ENCODE measurements around the gene SDHA.

The SDHA gene

DNA sequence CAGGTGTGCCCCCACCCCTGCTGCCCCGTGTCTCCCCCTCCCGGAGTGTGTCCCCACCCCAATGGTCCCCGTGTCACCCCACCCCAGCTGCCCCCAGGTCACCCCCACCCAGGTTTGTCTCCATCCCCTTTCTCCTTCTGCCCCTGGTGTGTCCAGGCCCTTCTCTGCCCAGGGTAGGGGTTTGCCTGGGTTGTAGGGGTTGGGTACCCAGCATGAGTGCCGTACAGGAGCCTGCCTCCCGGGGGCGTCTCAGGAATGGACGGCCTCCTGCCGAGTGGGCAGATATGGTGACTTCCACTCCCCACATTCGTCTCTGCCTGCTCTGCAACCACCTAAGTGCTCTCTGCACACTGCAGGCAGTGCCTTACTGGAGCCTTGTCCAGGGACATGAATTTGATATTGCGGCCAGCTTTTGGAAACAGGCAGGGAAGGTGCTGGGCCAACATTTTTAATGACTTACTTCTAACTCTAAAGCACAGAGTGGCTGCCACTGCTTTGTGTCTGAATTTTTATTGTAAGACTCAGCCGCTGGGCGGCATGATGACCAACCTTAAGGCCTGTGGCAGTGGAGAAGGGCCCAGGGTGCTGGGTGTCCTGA lies 20.1 kb upstream of the SDHA start:
- no peak overlapping the region for H3K4me2 ChIP-seq (ENCODE audit: low read length)
- H3K27ac ChIP-seq (ENCODE audit: low read length), result no peak overlapping the region
- H3K9ac ChIP-seq (ENCODE audit: low read length), result no peak overlapping the region
- H3K27me3 ChIP-seq (ENCODE audit: low read depth, low read length), result no peaks in the 10 kb centered on the region
- H3K4me1 ChIP-seq (ENCODE audit: low read length), result no peaks in the 10 kb centered on the region
- H3K79me2 ChIP-seq (ENCODE audit: low read length), result no peaks in the 10 kb centered on the region
- H3K4me3 ChIP-seq (ENCODE audit: low read length), result no peak overlapping the region
- no peak overlapping the region for H2AFZ ChIP-seq (ENCODE audit: low read depth, low read length)
- no peaks in the 10 kb centered on the region for H3K9me3 ChIP-seq (ENCODE audit: insufficient read depth, low read length)
- H4K20me1 ChIP-seq (ENCODE audit: insufficient read depth, low read length), result no peaks in the 10 kb centered on the region
- H3K36me3 ChIP-seq (replicated peaks; ENCODE audit: low read depth, low read length), result no peaks in the 10 kb centered on the region
- TF ChIP-seq CTCF (IDR thresholded peaks at IDR 0.05; ENCODE audit: low read depth, low read length) (no peak), EZH2phosphoT487 (IDR thresholded peaks at IDR 0.05; ENCODE audit: low read depth) (no peak)

- Histone ChIP-seq H3K9me3 (ENCODE audit: insufficient read depth, low read length) (no peaks in the 10 kb centered on the region), H3K9ac (ENCODE audit: low read length) (no peak overlapping the region), H3K4me2 (ENCODE audit: low read length) (no peak overlapping the region), H3K4me3 (ENCODE audit: low read length) (no peak overlapping the region), H3K4me1 (ENCODE audit: low read length) (no peaks in the 10 kb centered on the region), H3K79me2 (ENCODE audit: low read length) (no peaks in the 10 kb centered on the region), H3K27me3 (ENCODE audit: low read depth, low read length) (no peaks in the 10 kb centered on the region), H2AFZ (ENCODE audit: low read depth, low read length) (no peak overlapping the region), H4K20me1 (ENCODE audit: insufficient read depth, low read length) (no peaks in the 10 kb centered on the region), H3K36me3 (replicated peaks; ENCODE audit: low read depth, low read length) (no peaks in the 10 kb centered on the region), H3K27ac (ENCODE audit: low read length) (no peak overlapping the region)
- TF ChIP-seq EZH2phosphoT487 (IDR thresholded peaks at IDR 0.05; ENCODE audit: low read depth) (no peak), CTCF (IDR thresholded peaks at IDR 0.05; ENCODE audit: low read depth, low read length) (no peak)
Observed at GRCh38 chr5:198516-199196, 19.5 kb upstream of the SDHA start.

DNA sequence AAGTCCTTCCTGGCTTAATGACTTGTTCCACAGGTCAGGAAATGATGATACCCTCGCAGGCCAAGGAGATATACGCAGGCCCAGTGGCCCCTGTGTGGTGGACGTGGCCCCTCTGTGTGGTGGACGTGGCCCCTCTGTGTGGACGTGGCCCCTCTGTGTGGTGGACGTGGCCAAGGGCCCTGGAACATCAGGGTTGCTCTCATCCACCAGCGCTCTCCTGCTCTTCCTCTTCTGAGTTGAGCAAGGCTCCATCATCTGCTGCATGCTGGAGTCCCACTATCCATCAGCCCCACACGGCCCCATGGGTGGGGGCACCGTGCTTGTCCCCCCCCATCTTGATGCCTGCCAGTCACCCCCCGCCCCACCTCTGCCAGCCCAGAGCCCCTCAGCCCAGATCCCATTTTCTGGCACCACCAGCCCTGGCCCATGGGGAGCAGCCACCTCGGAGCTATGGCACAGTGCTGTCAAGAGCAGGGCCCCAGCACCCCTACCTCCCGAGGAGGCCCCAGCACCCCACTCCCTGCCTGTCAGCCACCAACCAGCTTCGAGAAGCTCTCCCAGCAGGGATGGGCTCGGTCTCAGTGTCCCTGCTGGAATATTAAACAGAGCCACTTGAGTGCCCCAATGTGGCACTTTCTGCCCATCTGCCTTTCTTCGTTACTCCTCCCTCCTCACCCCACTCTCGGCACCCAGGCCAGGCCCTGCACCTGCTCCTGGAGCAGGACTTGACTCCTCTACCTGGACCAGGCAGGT lies 18.7 kb upstream of the SDHA start:
- H3K27me3 ChIP-seq (ENCODE audit: low read depth, low read length), result no peaks in the 10 kb centered on the region
- no peak overlapping the region for H2AFZ ChIP-seq (ENCODE audit: low read depth, low read length)
- H3K9me3 ChIP-seq (ENCODE audit: insufficient read depth, low read length), result no peaks in the 10 kb centered on the region
- H3K4me2 ChIP-seq (ENCODE audit: low read length), result no peak overlapping the region
- no peaks in the 10 kb centered on the region for H3K4me1 ChIP-seq (ENCODE audit: low read length)
- no peak overlapping the region for H3K4me3 ChIP-seq (ENCODE audit: low read length)
- H3K9ac ChIP-seq (ENCODE audit: low read length), result no peak overlapping the region
- H3K79me2 ChIP-seq (ENCODE audit: low read length), result no peaks in the 10 kb centered on the region
- H3K36me3 ChIP-seq (replicated peaks; ENCODE audit: low read depth, low read length), result peaks cover 2% of the 10 kb centered on the region
- no peak overlapping the region for H3K27ac ChIP-seq (ENCODE audit: low read length)
- H4K20me1 ChIP-seq (ENCODE audit: insufficient read depth, low read length), result no peaks in the 10 kb centered on the region
- TF ChIP-seq CTCF (IDR thresholded peaks at IDR 0.05; ENCODE audit: low read depth, low read length) (no peak), EZH2phosphoT487 (IDR thresholded peaks at IDR 0.05; ENCODE audit: low read depth) (no peak)

- no peak overlapping the region for H3K4me3 ChIP-seq (ENCODE audit: low read length)
- no peak overlapping the region for H3K4me2 ChIP-seq (ENCODE audit: low read length)
- no peak overlapping the region for H3K9ac ChIP-seq (ENCODE audit: low read length)
Observed at GRCh38 chr5:199950-200645, 18.0 kb upstream of the SDHA start.

More at GRCh38 chr5:199950-200645, 18.0 kb upstream of the SDHA start:
- Histone ChIP-seq H3K27me3 (ENCODE audit: low read depth, low read length) (no peaks in the 10 kb centered on the region), H3K79me2 (ENCODE audit: low read length) (no peaks in the 10 kb centered on the region), H3K36me3 (replicated peaks; ENCODE audit: low read depth, low read length) (peaks cover 2% of the 10 kb centered on the region), H2AFZ (ENCODE audit: low read depth, low read length) (no peak overlapping the region), H3K9me3 (ENCODE audit: insufficient read depth, low read length) (no peaks in the 10 kb centered on the region), H4K20me1 (ENCODE audit: insufficient read depth, low read length) (no peaks in the 10 kb centered on the region), H3K4me1 (ENCODE audit: low read length) (no peaks in the 10 kb centered on the region), H3K27ac (ENCODE audit: low read length) (no peak overlapping the region)
- TF ChIP-seq EZH2phosphoT487 (IDR thresholded peaks at IDR 0.05; ENCODE audit: low read depth), result no peak
- no peak for TF ChIP-seq CTCF (IDR thresholded peaks at IDR 0.05; ENCODE audit: low read depth, low read length)

Measured in OCI-LY3 (cell line).